Kidney (tissue), 14 donors: ENCODE data around the gene SPOP. TPM values are rescaled to one million over a fixed set of nuclear protein-coding genes. Genes with fewer than 3 reads are reported as not detected.
A peak's percentile ranks its signal among the peaks of the same experiment; 100 is the strongest.

ENCODE experiments used
- DNase-seq, 5 donors: peaks; one replicate each; pipeline ENCODE4 v3.0.0-alpha.2; 2013 to 2020
- FAIRE-seq: peaks from 2 replicates; lab custom pipeline; 2012; peaks lifted over from hg19 to GRCh38; lab: Jason Lieb, UNC
- H3K27ac ChIP-seq, 2 donors: one replicate each; pipeline ENCODE4 v1.7.0; 2013; ENCODE audit warnings: low read depth in 2 of 2, low read length in 2 of 2, inconsistent platforms in 1 of 2
- H3K27me3 ChIP-seq: one replicate; pipeline ENCODE4 v1.7.1; 2013; ENCODE audit warnings: low read length, inconsistent platforms; ENCODE audit not compliant: control insufficient read depth, insufficient read depth
- H3K36me3 ChIP-seq, 3 donors: one replicate each; pipeline versions ENCODE4 v1.7.0 to v1.7.1; 2013; ENCODE audit warnings: low read length in 3 of 3, control low read depth in 1 of 3, inconsistent platforms in 1 of 3; ENCODE audit not compliant: insufficient read depth in 3 of 3, control insufficient read depth in 2 of 3
- H3K4me1 ChIP-seq, 3 donors: one replicate each; pipeline versions ENCODE4 v1.7.0 to v1.7.1; 2013; ENCODE audit warnings: low read length in 3 of 3, inconsistent platforms in 1 of 3, low read depth in 1 of 3; ENCODE audit not compliant: control insufficient read depth in 2 of 3, insufficient read depth in 2 of 3
- H3K4me3 ChIP-seq, 3 donors: one replicate each; pipeline versions ENCODE4 v1.7.0 to v1.8.1; 2013; ENCODE audit warnings: low read length in 3 of 3, control low read depth in 1 of 3, inconsistent platforms in 1 of 3
- H3K9ac ChIP-seq, 3 donors: one replicate each; pipeline versions ENCODE4 v1.7.0 to v1.7.1; 2013; ENCODE audit warnings: low read length in 3 of 3, control low read depth in 1 of 3, inconsistent platforms in 1 of 3
- H3K9me3 ChIP-seq, 3 donors: one replicate each; pipeline versions ENCODE4 v1.7.0 to v1.7.1; 2013; ENCODE audit warnings: low read length in 3 of 3, control low read depth in 1 of 3, inconsistent platforms in 1 of 3; ENCODE audit not compliant: control insufficient read depth in 2 of 3, insufficient read depth in 1 of 3
- intact Hi-C: fragments of 100-400 bp; cut with DNase I; formaldehyde crosslinking; loops from one replicate; pipeline ENCODE4 v1.11.1; 2022
- polyA plus RNA-seq: library from polyadenylated mRNA; stranded (reverse); fragments of 350-450 nt; fragmentation: Illumina TruSeq; extraction: RNeasy Lipid Tissue Mini Kit (QIAGEN cat#74804); gene quantifications from one replicate; pipeline ENCODE4 v1.2.3, GENCODE V29; 2014; ENCODE audit warnings: low read depth, low replicate concordance; ENCODE audit not compliant: insufficient read depth
- total RNA-seq: library from RNA; stranded (reverse); fragmentation: NEBNext Ultra II Directional; extraction: Animal tissue kit (Norgen Biotek cat#: 25700); gene quantifications from one replicate; pipeline ENCODE4 v1.2.1, GENCODE V29; 2021
- TF ChIP-seq, protein P1 (sequence below): IDR thresholded peaks from 3 replicates; pipeline ENCODE4 v1.5.1; 2012; ENCODE audit warnings: mild to moderate bottlenecking, moderate library complexity, borderline replicate concordance; ENCODE audit not compliant: insufficient read depth; ENCODE audit errors: extremely low read depth
- donor health status: control.
- donor health status: control.
- donor health status: control.
- donor health status: control.
- donor health status: control.
- donor health status: DM: yes; HTN: yes; CAD: no.
- donor health status: Normal renal cell carcinoma (clear cell type).

Gene SPOP
- total and polyA plus RNA-seq, 2 donors from 2014 or later, result 28.2 to 73.8 TPM

GRCh38 chr17:49618028-49618611 lies 59.8 kb downstream of the SPOP start:
- FAIRE-seq, result no peak
- no peak overlapping the region for H3K4me3 ChIP-seq
- H3K9ac ChIP-seq, result no peak overlapping the region
- no peaks in the 10 kb centered on the region for H3K9me3 ChIP-seq
- TF ChIP-seq, protein P1, sequence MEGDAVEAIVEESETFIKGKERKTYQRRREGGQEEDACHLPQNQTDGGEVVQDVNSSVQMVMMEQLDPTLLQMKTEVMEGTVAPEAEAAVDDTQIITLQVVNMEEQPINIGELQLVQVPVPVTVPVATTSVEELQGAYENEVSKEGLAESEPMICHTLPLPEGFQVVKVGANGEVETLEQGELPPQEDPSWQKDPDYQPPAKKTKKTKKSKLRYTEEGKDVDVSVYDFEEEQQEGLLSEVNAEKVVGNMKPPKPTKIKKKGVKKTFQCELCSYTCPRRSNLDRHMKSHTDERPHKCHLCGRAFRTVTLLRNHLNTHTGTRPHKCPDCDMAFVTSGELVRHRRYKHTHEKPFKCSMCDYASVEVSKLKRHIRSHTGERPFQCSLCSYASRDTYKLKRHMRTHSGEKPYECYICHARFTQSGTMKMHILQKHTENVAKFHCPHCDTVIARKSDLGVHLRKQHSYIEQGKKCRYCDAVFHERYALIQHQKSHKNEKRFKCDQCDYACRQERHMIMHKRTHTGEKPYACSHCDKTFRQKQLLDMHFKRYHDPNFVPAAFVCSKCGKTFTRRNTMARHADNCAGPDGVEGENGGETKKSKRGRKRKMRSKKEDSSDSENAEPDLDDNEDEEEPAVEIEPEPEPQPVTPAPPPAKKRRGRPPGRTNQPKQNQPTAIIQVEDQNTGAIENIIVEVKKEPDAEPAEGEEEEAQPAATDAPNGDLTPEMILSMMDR, result no peak
- H3K27ac ChIP-seq, result no peak overlapping the region
- intact Hi-C loops, result no loop called here
- peaks cover 0 to 4% (median 0%) of the 10 kb centered on the region in 3 donors for H3K4me1 ChIP-seq
- H3K27me3 ChIP-seq, result no peaks in the 10 kb centered on the region
- peaks cover 2 to 46% (median 27%) of the 10 kb centered on the region in 3 donors for H3K36me3 ChIP-seq
- no peak for DNase-seq

- TF ChIP-seq, protein P1, result no peak
- Histone ChIP-seq H3K9me3 (no peaks in the 10 kb centered on the region), H3K27ac (no peak overlapping the region), H3K36me3 (peaks cover 2 to 43% (median 24%) of the 10 kb centered on the region in 3 donors), H3K27me3 (no peaks in the 10 kb centered on the region), H3K4me1 (peaks cover 0 to 4% (median 0%) of the 10 kb centered on the region in 3 donors), H3K4me3 (no peak overlapping the region), H3K9ac (no peak overlapping the region)
- intact Hi-C loops, result no loop called here
- FAIRE-seq (no peak), DNase-seq (peak in 1 of 5 donors; percentile 79)
These were observed 61.2 kb downstream of the SPOP start for GRCh38 chr17:49616601-49617131.

DNA sequence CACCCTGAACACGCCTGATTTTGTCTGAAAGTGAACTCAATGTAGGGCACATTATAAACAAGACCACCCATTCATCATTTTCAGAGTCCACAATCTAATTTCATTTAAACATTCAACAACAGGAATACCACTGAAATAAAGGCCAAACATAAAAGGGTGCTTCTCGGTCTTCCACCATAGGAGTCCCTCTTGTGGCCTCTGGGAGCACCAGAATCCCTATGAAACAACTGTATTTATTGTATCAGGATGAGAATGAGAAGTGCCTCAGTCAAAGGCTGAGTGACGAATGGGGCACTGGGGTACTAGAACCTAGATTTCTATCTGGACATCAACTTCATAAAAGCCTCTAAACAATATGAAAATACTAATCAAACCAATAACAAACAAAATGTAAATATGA lies 61.8 kb downstream of the SPOP start:
- intact Hi-C loops, result no loop called here
- TF ChIP-seq, protein P1, result no peak
- H3K4me3 ChIP-seq, result no peak overlapping the region
- no peaks in the 10 kb centered on the region for H3K9me3 ChIP-seq
- FAIRE-seq (no peak), DNase-seq (no peak)
- H3K36me3 ChIP-seq, result peaks cover 2 to 42% (median 24%) of the 10 kb centered on the region in 3 donors
- H3K27me3 ChIP-seq, result no peaks in the 10 kb centered on the region
- no peak overlapping the region for H3K9ac ChIP-seq
- peaks cover 0 to 4% (median 0%) of the 10 kb centered on the region in 3 donors for H3K4me1 ChIP-seq
- no peak overlapping the region for H3K27ac ChIP-seq
